Neuron (in vitro differentiated cells): ENCODE data around the gene DHRS2.
"Not testable (repeated sequence)": the region's sequence is repeated elsewhere in the genome, so short reads cannot be mapped to it uniquely, and the experiment has no call there.

Experiments
- H2AFZ ChIP-seq: one replicate; pipeline ENCODE4 v1.6.1; 2013; ENCODE audit warnings: low read depth, mild to moderate bottlenecking, inconsistent platforms, low read length, moderate library complexity
- H3K27me3 ChIP-seq: one replicate; pipeline ENCODE4 v1.6.1; 2013; ENCODE audit warnings: low read length; ENCODE audit not compliant: insufficient read depth
- H3K36me3 ChIP-seq: one replicate; pipeline ENCODE4 v1.6.1; 2013; ENCODE audit warnings: low read length; ENCODE audit not compliant: insufficient read depth
- H3K4me1 ChIP-seq: one replicate; pipeline ENCODE4 v1.6.1; 2013; ENCODE audit warnings: low read length; ENCODE audit not compliant: insufficient read depth
- H3K4me3 ChIP-seq: 2 replicates; pipeline ENCODE4 v1.5.1; 2013; ENCODE audit warnings: mild to moderate bottlenecking, low read length, moderate library complexity
- H3K9me3 ChIP-seq: one replicate; pipeline ENCODE4 v1.6.1; 2013; ENCODE audit warnings: low read length

The DHRS2 gene

DNA sequence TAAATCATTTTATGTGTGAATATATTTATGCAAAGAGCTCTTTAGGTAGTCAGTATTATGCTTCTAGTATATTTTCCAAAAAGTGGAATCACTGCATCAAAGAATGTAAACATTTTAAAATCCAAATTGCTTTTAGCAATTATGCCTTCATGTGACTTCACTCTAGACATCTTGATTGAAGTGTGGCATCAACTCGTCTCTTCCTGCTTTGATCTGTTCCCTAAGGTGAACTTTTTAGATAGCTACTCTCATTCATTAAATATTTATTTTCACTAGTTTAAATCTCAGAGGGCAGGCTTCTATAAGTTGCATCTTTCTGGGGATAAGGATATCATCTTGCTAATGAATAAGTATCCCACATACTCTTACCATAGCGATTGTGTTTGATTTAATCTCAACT lies 39.2 kb downstream of the DHRS2 start:
- Histone ChIP-seq H3K9me3 (no peaks in the 10 kb centered on the region), H3K4me1 (peaks cover 7% of the 10 kb centered on the region), H3K4me3 (no peak overlapping the region), H2AFZ (no peak overlapping the region), H3K27me3 (peaks cover 5% of the 10 kb centered on the region), H3K36me3 (no peaks in the 10 kb centered on the region)

DNA sequence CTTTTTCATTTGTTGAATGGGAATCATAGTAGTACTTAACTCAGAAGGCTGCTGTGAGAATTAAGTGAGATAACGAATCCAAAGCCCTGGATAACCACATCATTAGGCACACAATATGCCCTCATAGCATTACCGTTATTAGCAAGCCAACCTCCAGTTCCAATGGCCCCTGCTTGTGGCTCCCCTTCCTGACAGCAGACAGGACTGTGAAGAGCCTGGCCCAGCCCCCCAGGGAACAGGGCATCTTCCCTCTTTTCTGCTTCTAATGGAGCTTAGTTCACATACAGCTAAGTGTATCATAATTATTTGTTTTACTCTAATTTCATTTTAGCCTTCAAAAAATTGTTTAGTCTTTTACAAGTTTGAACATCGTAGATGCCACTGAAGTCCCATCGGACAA lies 39.7 kb downstream of the DHRS2 start:
- Histone ChIP-seq H3K9me3 (no peaks in the 10 kb centered on the region), H3K4me1 (peaks cover 1% of the 10 kb centered on the region), H3K27me3 (peaks cover 5% of the 10 kb centered on the region), H3K36me3 (no peaks in the 10 kb centered on the region), H3K4me3 (no peak overlapping the region), H2AFZ (no peak overlapping the region)

DNA sequence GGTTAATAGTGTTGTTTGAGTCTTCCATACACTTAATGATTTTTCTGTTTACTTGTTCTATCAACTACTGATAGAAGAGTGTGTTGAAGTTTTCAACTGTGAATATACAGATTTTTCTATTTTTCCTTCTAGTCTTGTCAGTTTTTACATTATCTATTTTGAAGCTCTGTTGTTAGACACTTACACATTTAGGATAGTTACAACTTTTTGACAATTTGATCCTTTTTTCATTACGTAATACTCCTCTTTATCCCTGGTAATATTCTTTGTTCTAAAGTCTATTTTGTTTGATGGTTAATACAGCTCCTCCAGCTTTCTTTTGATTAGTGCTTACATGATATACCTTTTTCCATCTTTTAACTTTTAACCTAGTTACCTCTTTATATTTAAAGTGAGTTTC lies 45.2 kb downstream of the DHRS2 start:
- Histone ChIP-seq H2AFZ (no peak overlapping the region), H3K9me3 (no peaks in the 10 kb centered on the region), H3K27me3 (peaks cover 10% of the 10 kb centered on the region), H3K4me3 (no peak overlapping the region), H3K4me1 (no peaks in the 10 kb centered on the region), H3K36me3 (no peaks in the 10 kb centered on the region)

DNA sequence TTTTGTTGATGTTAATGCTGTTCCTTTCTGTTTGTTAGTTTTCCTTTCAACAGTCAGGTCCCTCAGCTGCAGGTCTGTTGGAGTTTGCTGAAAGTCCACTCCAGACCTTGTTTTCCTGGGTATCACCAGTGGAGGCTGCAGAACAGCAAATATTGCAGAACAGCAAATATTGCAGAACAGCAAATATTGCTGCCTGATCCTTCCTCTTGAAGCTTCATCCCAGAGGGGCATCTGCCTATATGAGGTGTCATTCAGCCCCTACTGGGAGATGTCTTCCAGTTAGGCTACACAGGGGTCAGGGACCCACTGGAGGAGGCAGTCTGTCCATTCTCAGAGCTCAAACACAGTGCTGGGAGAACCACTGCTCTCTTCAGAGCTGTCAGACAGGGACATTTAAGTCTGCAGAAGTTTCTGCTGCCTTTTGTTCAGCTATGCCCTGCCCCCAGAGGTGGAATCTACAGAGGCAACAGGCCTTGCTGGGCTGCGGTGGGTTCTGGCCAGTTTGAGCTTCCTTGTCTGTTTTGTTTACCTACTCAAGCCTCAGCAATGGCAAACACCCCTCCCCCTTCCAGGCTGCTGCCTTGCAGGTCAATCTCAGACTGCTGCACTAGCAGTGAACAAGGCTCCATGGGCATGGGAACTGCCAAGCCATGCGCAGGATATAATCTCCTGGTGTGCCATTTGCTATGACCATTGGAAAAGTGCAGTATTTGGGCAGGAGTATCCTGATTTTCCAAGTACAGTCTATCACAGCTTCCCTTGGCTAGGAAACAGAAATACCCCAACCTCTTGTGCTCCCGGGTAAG lies 53.7 kb downstream of the DHRS2 start:
- Histone ChIP-seq H3K4me1 (peaks cover 11% of the 10 kb centered on the region), H3K27me3 (peaks cover 10% of the 10 kb centered on the region)
- H2AFZ ChIP-seq, H3K4me3 ChIP-seq, H3K9me3 ChIP-seq, H3K36me3 ChIP-seq: not testable (repeated sequence)

DNA sequence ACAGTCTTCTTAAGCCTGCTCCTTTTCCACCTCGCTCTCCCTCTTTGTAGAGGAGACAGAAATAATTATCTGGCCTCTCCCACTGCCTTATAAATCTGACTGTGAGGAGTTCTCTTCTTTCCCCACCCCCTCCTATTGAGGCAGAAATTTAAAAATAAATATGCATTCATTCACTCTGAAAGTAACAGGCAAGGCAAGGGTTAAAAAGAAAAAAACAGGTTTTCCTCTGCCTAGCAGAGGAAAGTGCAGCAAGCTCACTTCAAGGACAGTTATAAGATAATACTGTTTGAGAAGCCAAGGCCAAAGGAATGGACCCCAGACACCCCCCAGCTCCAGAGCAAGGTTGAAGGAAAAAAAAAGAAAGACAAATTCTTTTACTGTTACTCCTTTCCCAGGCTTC lies 56.3 kb downstream of the DHRS2 start:
- Histone ChIP-seq H2AFZ (no peak overlapping the region), H3K36me3 (no peaks in the 10 kb centered on the region), H3K27me3 (peaks cover 19% of the 10 kb centered on the region), H3K9me3 (no peaks in the 10 kb centered on the region), H3K4me3 (no peak overlapping the region), H3K4me1 (peaks cover 18% of the 10 kb centered on the region)

DNA sequence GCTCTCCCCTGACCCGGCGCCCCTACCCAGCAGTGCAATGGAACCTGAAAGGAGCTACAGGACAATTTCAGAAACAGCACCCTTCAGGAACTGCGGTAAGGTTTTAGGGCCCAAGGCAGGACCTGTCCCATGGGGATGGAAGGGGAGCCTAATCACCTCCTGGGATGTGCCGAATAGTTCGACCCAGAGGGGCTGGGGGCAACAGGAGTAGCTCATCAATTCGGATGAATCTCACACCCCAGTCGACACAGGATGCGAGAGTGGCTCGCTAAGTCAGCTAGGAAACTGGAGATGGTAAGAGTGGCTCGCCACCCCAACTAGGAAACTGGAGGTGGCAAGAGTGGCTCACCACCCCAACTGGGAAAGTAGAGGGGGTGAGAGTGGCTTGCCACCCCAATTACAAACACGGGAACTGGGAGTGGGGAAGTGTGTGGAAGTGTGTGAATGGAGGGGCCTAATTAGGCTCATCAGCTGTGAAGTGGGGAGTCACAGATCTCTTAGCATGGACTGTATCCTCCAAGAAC lies 57.1 kb downstream of the DHRS2 start:
- Histone ChIP-seq H3K9me3 (no peaks in the 10 kb centered on the region), H2AFZ (no peak overlapping the region), H3K4me3 (no peak overlapping the region), H3K36me3 (no peaks in the 10 kb centered on the region), H3K4me1 (peaks cover 18% of the 10 kb centered on the region), H3K27me3 (peaks cover 19% of the 10 kb centered on the region)

DNA sequence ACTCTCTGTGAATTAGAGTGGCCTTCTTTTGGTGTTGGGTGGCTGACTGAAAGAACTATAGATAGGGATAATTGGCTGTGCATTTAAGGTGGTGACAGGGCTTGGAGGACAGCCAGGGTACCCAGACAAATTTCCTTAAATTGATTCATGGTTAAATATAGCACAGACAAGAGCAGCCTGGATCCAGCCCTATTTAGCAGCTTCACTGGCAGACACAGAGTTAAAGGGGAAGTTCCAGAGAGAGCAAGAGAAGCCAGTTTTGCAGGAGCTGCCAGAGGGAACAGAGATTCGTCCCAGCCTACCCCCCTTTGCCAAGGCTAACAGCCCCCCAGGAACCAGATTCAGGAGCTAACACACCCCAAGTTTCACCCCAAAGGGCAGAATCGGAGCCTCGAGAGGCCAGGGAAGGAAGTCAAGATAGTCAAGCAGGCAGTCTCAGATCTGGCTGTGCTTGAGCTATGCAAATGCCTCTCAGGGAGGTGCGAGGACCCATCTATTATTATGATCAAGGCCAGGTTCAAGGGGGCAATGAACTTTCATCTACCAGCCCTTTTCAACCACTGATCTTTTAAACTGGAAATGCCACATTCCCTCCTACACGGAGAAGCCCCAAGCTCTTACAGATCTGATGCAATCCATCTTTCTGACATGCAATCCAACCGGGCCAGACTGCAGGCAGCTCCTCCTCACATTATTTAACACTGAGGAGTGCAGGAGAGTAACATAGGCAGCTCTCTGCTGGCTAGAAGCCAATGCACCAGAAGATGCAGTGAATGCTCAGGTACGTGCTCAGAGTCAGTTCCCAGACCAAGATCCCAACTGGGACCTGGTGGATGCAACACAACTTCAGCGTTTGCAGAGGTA lies 58.2 kb downstream of the DHRS2 start:
- Histone ChIP-seq H3K36me3 (no peaks in the 10 kb centered on the region), H2AFZ (no peak overlapping the region), H3K9me3 (no peaks in the 10 kb centered on the region), H3K4me3 (no peak overlapping the region), H3K27me3 (peaks cover 19% of the 10 kb centered on the region), H3K4me1 (peaks cover 18% of the 10 kb centered on the region)
